Spleen (tissue), 11 donors: ENCODE data around the gene MRPL55. TPM values are rescaled to one million over a fixed set of nuclear protein-coding genes. Genes with fewer than 3 reads are reported as not detected.

Experiments used
- DNase-seq: peaks from one replicate; pipeline ENCODE4 v3.0.0-alpha.2; 2020
- H3K27ac ChIP-seq, 8 donors: fragments of 200-600 bp; sonication (generic) in 7 of 8; 1 replicate in 4 of 8; 2 replicates in 4 of 8; pipeline versions ENCODE4 v1.5.0 to v1.8.0; 2016 to 2021; ENCODE audit warnings: inconsistent platforms in 4 of 8, mild to moderate bottlenecking in 4 of 8, moderate library complexity in 1 of 8
- H3K27me3 ChIP-seq, 7 donors: fragments of 200-600 bp; sonication (generic) in 6 of 7; replicated peaks in 1 of 7; 1 replicate in 4 of 7; 2 replicates in 3 of 7; pipeline versions ENCODE4 v1.5.0 to v1.8.0; 2016 to 2021; ENCODE audit warnings: inconsistent platforms in 3 of 7, mild to moderate bottlenecking in 1 of 7
- H3K36me3 ChIP-seq, 6 donors: fragments of 200-600 bp; sonication (generic) in 5 of 6; 1 replicate in 4 of 6; 2 replicates in 2 of 6; pipeline versions ENCODE4 v1.5.0 to v1.8.0; 2016 to 2021; ENCODE audit warnings: inconsistent platforms in 2 of 6
- H3K4me1 ChIP-seq, 6 donors: fragments of 200-600 bp; sonication (generic) in 5 of 6; 1 replicate in 3 of 6; 2 replicates in 3 of 6; pipeline versions ENCODE4 v1.5.0 to v1.8.0; 2016 to 2021; ENCODE audit warnings: inconsistent platforms in 3 of 6
- H3K4me3 ChIP-seq, 8 donors: fragments of 200-600 bp; sonication (generic) in 7 of 8; 1 replicate in 4 of 8; 2 replicates in 4 of 8; pipeline versions ENCODE4 v1.5.0 to v1.8.0; 2016 to 2021; ENCODE audit warnings: inconsistent platforms in 4 of 8, mild to moderate bottlenecking in 4 of 8, moderate library complexity in 2 of 8
- H3K9me3 ChIP-seq, 8 donors: fragments of 200-600 bp; sonication (generic) in 7 of 8; 1 replicate in 4 of 8; 2 replicates in 4 of 8; pipeline versions ENCODE4 v1.5.0 to v1.8.0; 2016 to 2021; ENCODE audit warnings: inconsistent platforms in 4 of 8
- POLR2A ChIP-seq, 3 donors: fragments of 450-650 bp; IDR thresholded peaks; one replicate each; pipeline ENCODE4 v1.5.1; 2017; ENCODE audit warnings: antibody characterized with exemption in 3 of 3, mild to moderate bottlenecking in 1 of 3
- POLR2AphosphoS5 ChIP-seq, 3 donors: sonication (generic); formaldehyde crosslinking; IDR thresholded peaks; one replicate each; pipeline ENCODE4 v1.5.1; 2017; ENCODE audit warnings: antibody characterized with exemption in 3 of 3
- WGBS, 5 donors: extraction: QIAGEN DNeasy Blood & Tissue Kit in 3 of 5; methylation state at CpG; one replicate each; pipeline versions ENCODE4 v1.1.5 to v1.1.7; 2013 to 2018; 5-methylcytosine and 5-hydroxymethylcytosine counted together
- intact Hi-C: fragments of 100-400 bp; cut with DNase I; formaldehyde crosslinking; loops from one replicate; pipeline ENCODE4 v1.15.0; 2023; ENCODE audit warnings: low total_unique reads
- polyA plus RNA-seq, 3 donors: library from polyadenylated mRNA; stranded (reverse); fragments of 200-250 nt; gene quantifications; one replicate each; pipeline ENCODE4 v1.2.1, GENCODE V29; 2013
- total RNA-seq, 7 donors: library from RNA; depleted of rRNA in 3 of 7; stranded (reverse); fragments of >200 nt in 3 of 7; fragmentation: NEBNext Ultra II Directional in 4 of 7; extraction: Animal tissue kit (Norgen Biotek cat#: 25700) in 4 of 7; gene quantifications; one replicate each; pipeline versions ENCODE4 v1.1.0 to v1.2.1, GENCODE V29; 2016 to 2021
- TF ChIP-seq, protein P1 (sequence below), 11 experiments: fragments of 200-600 bp in 7 of 11; fragments of 450-650 bp in 4 of 11; sonication (generic) in 4 of 11; IDR thresholded peaks in 8 of 11; conservative IDR thresholded peaks in 3 of 11; 1 replicate in 7 of 11; 2 replicates in 4 of 11; pipeline versions ENCODE4 v1.4.0 to v1.8.0; 2016 to 2021; ENCODE audit warnings: antibody characterized with exemption in 11 of 11, inconsistent platforms in 4 of 11, mild to moderate bottlenecking in 1 of 11
- donor health status: healthy with polysubstance abuse.
- donor health status: DM: no; HTN: no; CAD: no; lungs with moderate emphysema.
- donor health status: DM: no; HTN: no; CAD: no.
- donor health status: Bipolar disorder and iron deficiency.
- donor health status: healthy.
- donor health status: DM: no; HTN: no; CAD: no.
- donor health status: DM: yes; HTN: yes; CAD: no.

Gene MRPL55
- total and polyA plus RNA-seq, 10 donors, result 32.3 to 114 (median 72.1) TPM

- no peak for TF ChIP-seq POLR2A (IDR thresholded peaks at IDR 0.05)
- TF ChIP-seq, protein P1, sequence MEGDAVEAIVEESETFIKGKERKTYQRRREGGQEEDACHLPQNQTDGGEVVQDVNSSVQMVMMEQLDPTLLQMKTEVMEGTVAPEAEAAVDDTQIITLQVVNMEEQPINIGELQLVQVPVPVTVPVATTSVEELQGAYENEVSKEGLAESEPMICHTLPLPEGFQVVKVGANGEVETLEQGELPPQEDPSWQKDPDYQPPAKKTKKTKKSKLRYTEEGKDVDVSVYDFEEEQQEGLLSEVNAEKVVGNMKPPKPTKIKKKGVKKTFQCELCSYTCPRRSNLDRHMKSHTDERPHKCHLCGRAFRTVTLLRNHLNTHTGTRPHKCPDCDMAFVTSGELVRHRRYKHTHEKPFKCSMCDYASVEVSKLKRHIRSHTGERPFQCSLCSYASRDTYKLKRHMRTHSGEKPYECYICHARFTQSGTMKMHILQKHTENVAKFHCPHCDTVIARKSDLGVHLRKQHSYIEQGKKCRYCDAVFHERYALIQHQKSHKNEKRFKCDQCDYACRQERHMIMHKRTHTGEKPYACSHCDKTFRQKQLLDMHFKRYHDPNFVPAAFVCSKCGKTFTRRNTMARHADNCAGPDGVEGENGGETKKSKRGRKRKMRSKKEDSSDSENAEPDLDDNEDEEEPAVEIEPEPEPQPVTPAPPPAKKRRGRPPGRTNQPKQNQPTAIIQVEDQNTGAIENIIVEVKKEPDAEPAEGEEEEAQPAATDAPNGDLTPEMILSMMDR (IDR thresholded peaks at IDR 0.05 in 8 of 11, conservative IDR thresholded peaks at IDR 0.05 in 3 of 11), result no peak
- TF ChIP-seq POLR2AphosphoS5 (IDR thresholded peaks at IDR 0.05), result no peak
- peaks cover 43 to 94% (median 75%) of the 10 kb centered on the region in 6 donors for H3K4me1 ChIP-seq
- DNase-seq, result no peak
- intact Hi-C loops, result no loop called here
- H3K9me3 ChIP-seq, result no peaks in the 10 kb centered on the region
- H3K27me3 ChIP-seq, result no peaks in the 10 kb centered on the region
- H3K27ac ChIP-seq, result no peak overlapping the region
- 88 to 96% (median 94%) methylated on average over 3 to 8 of the region's 8 CpGs for WGBS, 5 donors
- peaks cover 0 to 79% (median 45%) of the 10 kb centered on the region in 6 donors for H3K36me3 ChIP-seq
- H3K4me3 ChIP-seq, result no peak overlapping the region
These were observed 35.9 kb upstream of the MRPL55 start for GRCh38 chr1:228144993-228145343.

DNA sequence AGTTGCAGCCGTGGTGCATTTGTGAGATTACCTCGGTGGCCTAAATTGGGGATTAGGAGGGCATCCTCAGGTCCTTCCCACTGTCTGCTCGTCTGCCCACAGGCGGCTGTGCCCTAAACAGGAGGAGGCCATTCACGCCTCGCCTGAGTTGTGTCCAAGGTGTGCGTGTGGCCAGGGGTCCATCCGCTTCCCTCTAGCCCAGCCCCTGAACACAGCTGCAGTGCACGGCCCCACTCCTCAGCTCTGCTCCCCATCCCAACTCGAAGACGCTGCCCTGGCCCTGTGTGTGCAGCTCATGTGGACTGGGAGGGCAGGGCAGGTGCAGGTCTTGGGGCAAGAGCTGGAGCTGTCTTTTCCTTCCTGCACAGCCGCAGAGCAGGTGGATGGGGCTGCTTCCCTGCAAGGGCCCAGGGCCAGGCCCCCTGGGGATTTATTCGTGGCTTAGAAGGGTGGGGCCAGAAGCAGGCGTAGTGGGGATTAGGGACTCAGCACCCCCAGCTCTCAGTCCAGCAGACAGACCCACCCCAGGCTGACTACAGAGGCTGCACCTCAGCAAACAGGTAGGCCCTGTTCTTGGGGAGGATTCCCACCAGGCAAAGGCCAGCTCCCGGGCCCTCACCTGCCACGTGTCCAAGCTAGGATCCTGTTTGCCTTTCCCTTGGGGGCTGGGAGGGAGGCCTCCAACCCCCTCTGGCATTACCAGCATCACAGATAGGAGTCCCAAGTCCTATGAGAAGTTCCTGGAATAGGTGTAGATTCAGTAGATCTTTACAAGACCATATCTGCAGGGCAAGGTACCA, 35.3 kb upstream of the MRPL55 start:
- Histone ChIP-seq H3K27ac (no peak overlapping the region), H3K9me3 (no peaks in the 10 kb centered on the region), H3K4me1 (peaks cover 43 to 90% (median 72%) of the 10 kb centered on the region in 6 donors), H3K36me3 (peaks cover 0 to 74% (median 42%) of the 10 kb centered on the region in 6 donors), H3K27me3 (no peaks in the 10 kb centered on the region), H3K4me3 (no peak overlapping the region)
- WGBS, 5 donors, result 70 to 84% (median 80%) methylated on average over 10 to 16 of the region's 16 CpGs
- intact Hi-C loops, result no loop called here
- no peak for DNase-seq
- TF ChIP-seq POLR2A (IDR thresholded peaks at IDR 0.05), result no peak
- TF ChIP-seq POLR2AphosphoS5 (IDR thresholded peaks at IDR 0.05), result peak in 1 of 3 donors; percentile 14

- 91 to 94% (median 91%) methylated on average over 12 of the region's 12 CpGs for WGBS, 5 donors
- TF ChIP-seq, protein P1 (IDR thresholded peaks at IDR 0.05 in 8 of 11, conservative IDR thresholded peaks at IDR 0.05 in 3 of 11), result no peak
- TF ChIP-seq POLR2A (IDR thresholded peaks at IDR 0.05) (no peak), POLR2AphosphoS5 (IDR thresholded peaks at IDR 0.05) (no peak)
- DNase-seq, result no peak
- Histone ChIP-seq H3K4me3 (no peak overlapping the region), H3K9me3 (no peaks in the 10 kb centered on the region), H3K4me1 (peaks cover 36 to 90% (median 66%) of the 10 kb centered on the region in 6 donors), H3K27me3 (no peaks in the 10 kb centered on the region), H3K27ac (peak overlapping the region in 1 of 8 donors; percentile 99), H3K36me3 (peaks cover 0 to 66% (median 35%) of the 10 kb centered on the region in 6 donors)
- intact Hi-C loops, result no loop called here
These were observed 34.5 kb upstream of the MRPL55 start for GRCh38 chr1:228143480-228144192.

GRCh38 chr1:228142701-228143136, 33.6 kb upstream of the MRPL55 start:
- peaks cover 28 to 88% (median 61%) of the 10 kb centered on the region in 6 donors for H3K4me1 ChIP-seq
- WGBS, 5 donors, result 71 to 91% (median 80%) methylated on average over 7 to 11 of the region's 11 CpGs
- intact Hi-C loops, result no loop called here

More at GRCh38 chr1:228142701-228143136, 33.6 kb upstream of the MRPL55 start:
- H3K27me3 ChIP-seq, result no peaks in the 10 kb centered on the region
- peak overlapping the region in 5 of 8 donors; percentile 36 to 99 (median 98) for H3K27ac ChIP-seq
- TF ChIP-seq, protein P1 (IDR thresholded peaks at IDR 0.05 in 8 of 11, conservative IDR thresholded peaks at IDR 0.05 in 3 of 11), result no peak
- TF ChIP-seq POLR2AphosphoS5 (IDR thresholded peaks at IDR 0.05) (no peak), POLR2A (IDR thresholded peaks at IDR 0.05) (no peak)
- peaks cover 0 to 57% (median 26%) of the 10 kb centered on the region in 6 donors for H3K36me3 ChIP-seq
- no peaks in the 10 kb centered on the region for H3K9me3 ChIP-seq
- no peak for DNase-seq
- peak overlapping the region in 1 of 8 donors; percentile 90 for H3K4me3 ChIP-seq
